ENCODE results near the gene STN1.

GRCh38 chr10:103939522-103939921, 21.5 kb upstream of the STN1 start:
- TF ChIP-seq CTCF (IDR thresholded peaks at IDR 0.05) = no peak
- TF ChIP-seq POLR2AphosphoS5 (IDR thresholded peaks at IDR 0.05) = no peak
